B cell (primary cell): ENCODE data around the gene ZMYND15. TPM values are rescaled to one million over a fixed set of nuclear protein-coding genes. Genes with fewer than 3 reads are reported as not detected.

Source experiments
- ATAC-seq: fragments of 200-7000 bp; cut with Tn5 transposase; one replicate; pipeline ENCODE4 v1.10.0; 2021; ENCODE audit warnings: low read depth, mild to moderate bottlenecking, moderate number of reproducible peaks, moderate library complexity
- CTCF ChIA-PET: fragments of 350-600 bp; sonication (Branson Sonifier 250); formaldehyde crosslinking; loops from one replicate; lab custom pipeline; 2021; ENCODE audit warnings: antibody characterized with exemption, inconsistent platforms; lab: Charles Lee
- POLR2A ChIA-PET: fragments of 350-600 bp; sonication (Branson Sonifier 250); formaldehyde crosslinking; loops from one replicate; lab custom pipeline; 2021; ENCODE audit warnings: antibody characterized with exemption; lab: Charles Lee
- DNase-seq: peaks from one replicate; pipeline ENCODE4 v3.0.0; 2013
- H2AFZ ChIP-seq: 2 replicates; pipeline ENCODE4 v1.6.1; 2012; ENCODE audit warnings: mild to moderate bottlenecking, low read depth, low read length; ENCODE audit not compliant: insufficient read depth, poor library complexity, severe bottlenecking
- H3K27ac ChIP-seq, 2 donors: 1 replicate in 1 of 2; 2 replicates in 1 of 2; pipeline ENCODE4 v1.5.1; 2012 to 2013; ENCODE audit warnings: low read length in 2 of 2, mild to moderate bottlenecking in 2 of 2, moderate library complexity in 1 of 2
- H3K27me3 ChIP-seq, 4 experiments: fragments of 200-600 bp in 1 of 4; sonication (generic) in 1 of 4; replicated peaks in 1 of 4; 1 replicate in 2 of 4; 2 replicates in 2 of 4; pipeline versions ENCODE4 v1.6.1 to v1.7.0; 2013 to 2016; ENCODE audit warnings: low read length in 3 of 4, mild to moderate bottlenecking in 2 of 4, mixed read lengths in 1 of 4, moderate library complexity in 1 of 4; ENCODE audit not compliant: insufficient read depth in 4 of 4, control insufficient read depth in 3 of 4; ENCODE audit errors: control extremely low read depth in 1 of 4
- H3K36me3 ChIP-seq, 2 experiments: replicated peaks in 1 of 2; 1 replicate in 1 of 2; 2 replicates in 1 of 2; pipeline versions ENCODE4 v1.6.1 to v1.7.1; 2013; ENCODE audit warnings: low read length in 1 of 2; ENCODE audit not compliant: insufficient read depth in 2 of 2, control insufficient read depth in 1 of 2; ENCODE audit errors: control extremely low read depth in 1 of 2, extremely low read depth in 1 of 2
- H3K4me1 ChIP-seq, 2 donors: fragments of 200-600 bp in 1 of 2; sonication (generic) in 1 of 2; 1 replicate in 1 of 2; 2 replicates in 1 of 2; pipeline versions ENCODE4 v1.5.1 to v1.6.1; 2013 to 2017; ENCODE audit warnings: low read length in 2 of 2; ENCODE audit not compliant: control insufficient read depth in 2 of 2, insufficient read depth in 2 of 2
- H3K4me2 ChIP-seq: replicated peaks from 2 replicates; pipeline ENCODE3; 2012; ENCODE audit warnings: mild to moderate bottlenecking, low read depth, low read length; ENCODE audit not compliant: poor library complexity, severe bottlenecking
- H3K4me3 ChIP-seq, 5 experiments: fragments of 200-600 bp in 1 of 5; sonication (generic) in 1 of 5; 1 replicate in 3 of 5; 2 replicates in 2 of 5; pipeline versions ENCODE4 v1.5.1 to v1.7.0; 2011 to 2016; ENCODE audit warnings: low read length in 4 of 5, mild to moderate bottlenecking in 4 of 5, low read depth in 2 of 5, control low read depth in 1 of 5, moderate library complexity in 1 of 5; ENCODE audit not compliant: insufficient read depth in 1 of 5; ENCODE audit errors: control extremely low read depth in 1 of 5, extremely low read depth in 1 of 5
- H3K79me2 ChIP-seq: fragments of 200-600 bp; sonication (generic); one replicate; pipeline ENCODE4 v1.6.0; 2016; ENCODE audit warnings: low read length; ENCODE audit not compliant: control insufficient read depth, insufficient read depth
- H3K9ac ChIP-seq: fragments of 200-600 bp; sonication (generic); 2 replicates; pipeline ENCODE4 v1.6.1; 2017; ENCODE audit warnings: mild to moderate bottlenecking, low read length, moderate library complexity
- H3K9me3 ChIP-seq, 3 donors: one replicate each; pipeline versions ENCODE4 v1.6.1 to v1.7.1; 2013; ENCODE audit warnings: low read length in 2 of 3; ENCODE audit not compliant: control insufficient read depth in 2 of 3, insufficient read depth in 1 of 3; ENCODE audit errors: control extremely low read depth in 1 of 3
- H4K20me1 ChIP-seq: 2 replicates; pipeline ENCODE4 v1.6.0; 2012; ENCODE audit warnings: mild to moderate bottlenecking, low read length; ENCODE audit not compliant: insufficient read depth, control insufficient read depth, poor library complexity, severe bottlenecking
- H3K27ac Mint-ChIP-seq: one replicate; pipeline ENCODE4 v1.8.0; 2021; ENCODE audit warnings: mixed read lengths
- H3K27me3 Mint-ChIP-seq: one replicate; pipeline ENCODE4 v1.8.0; 2021; ENCODE audit warnings: mixed read lengths
- H3K4me1 Mint-ChIP-seq: one replicate; pipeline ENCODE4 v1.8.0; 2021; ENCODE audit warnings: mixed read lengths
- H3K4me3 Mint-ChIP-seq: one replicate; pipeline ENCODE4 v1.8.0; 2021; ENCODE audit warnings: mixed read lengths
- H3K9me3 Mint-ChIP-seq: one replicate; pipeline ENCODE4 v1.8.0; 2022; ENCODE audit warnings: mixed read lengths; ENCODE audit not compliant: insufficient read depth
- CTCF ChIP-seq: fragments of 200-600 bp; IDR thresholded peaks from one replicate; pipeline ENCODE4 v1.8.0; 2022; ENCODE audit warnings: antibody characterized with exemption, mild to moderate bottlenecking
- EZH2 ChIP-seq: IDR thresholded peaks from 2 replicates; pipeline ENCODE4 v1.6.1; 2012; ENCODE audit warnings: borderline replicate concordance, low read depth, mild to moderate bottlenecking, moderate library complexity, low read length; ENCODE audit not compliant: insufficient read depth, poor library complexity, severe bottlenecking
- WGBS: methylation state at CpG from one replicate; pipeline ENCODE4 v1.1.5; 2013; ENCODE audit warnings: missing lambda C conversion rate; ENCODE audit not compliant: insufficient coverage; 5-methylcytosine and 5-hydroxymethylcytosine counted together
- intact Hi-C: fragments of 100-400 bp; cut with micrococcal nuclease; formaldehyde crosslinking; loops from one replicate; pipeline ENCODE4 v1.10.0; 2022
- polyA plus RNA-seq: library from polyadenylated mRNA; depleted of rRNA; stranded (reverse); fragments of >200 nt; gene quantifications from 2 replicates; pipeline ENCODE4 v1.2.3, GENCODE V29; 2012
- total RNA-seq, 2 donors: library from RNA; stranded (reverse); fragments of 120-200 nt in 1 of 2; gene quantifications; 1 replicate in 1 of 2; 2 replicates in 1 of 2; pipeline versions ENCODE4 v1.2.3 to v1.2.4, GENCODE V29; 2013 to 2022

The ZMYND15 gene
- total and polyA plus RNA-seq, 2 donors (not counting 1 experiment from before 2014, with no cell fraction given) = 0.72 to 2.5 TPM

GRCh38 chr17:4715063-4715744 lies 24.4 kb upstream of the ZMYND15 start:
- intact Hi-C loops = no loop called here
- H3K4me1 Mint-ChIP-seq = peaks cover 40% of the 10 kb centered on the region
- H3K4me2 ChIP-seq = peak overlapping the region; percentile 72
- TF ChIP-seq CTCF = no peak
- TF ChIP-seq EZH2 = no peak
- DNase-seq = peak; percentile 47
- H3K9me3 ChIP-seq = no peaks in the 10 kb centered on the region
- H2AFZ ChIP-seq = peak overlapping the region; percentile 57
- peaks cover 3 to 39% of the 10 kb centered on the region in 2 experiments for H3K36me3 ChIP-seq
- peaks cover 31% of the 10 kb centered on the region for H3K79me2 ChIP-seq
- H3K9me3 Mint-ChIP-seq = no peaks in the 10 kb centered on the region
- ChIA-PET CTCF (no interaction called here), POLR2A (interaction anchor here (0.8 kb wide), 1 partner anchor 184 kb away, joined by 4 read pairs; the partner anchor contains the start of gene C17orf107)
- H3K27me3 ChIP-seq = no peaks in the 10 kb centered on the region
- no peaks in the 10 kb centered on the region for H4K20me1 ChIP-seq
- H3K4me1 ChIP-seq = peaks cover 32 to 40% of the 10 kb centered on the region in 2 donors
- H3K4me3 Mint-ChIP-seq = peak overlapping the region; percentile 61
- H3K27ac ChIP-seq = peak overlapping the region; percentile 35 to 69
- peak overlapping the region; percentile 34 for H3K9ac ChIP-seq
- no peaks in the 10 kb centered on the region for H3K27me3 Mint-ChIP-seq
- peak overlapping the region in 2 of 5 experiments; percentile 38 to 41 for H3K4me3 ChIP-seq
- no peak for ATAC-seq
- peak overlapping the region; percentile 83 for H3K27ac Mint-ChIP-seq
- 18% methylated on average over 8 of the region's 11 CpGs for WGBS

DNA sequence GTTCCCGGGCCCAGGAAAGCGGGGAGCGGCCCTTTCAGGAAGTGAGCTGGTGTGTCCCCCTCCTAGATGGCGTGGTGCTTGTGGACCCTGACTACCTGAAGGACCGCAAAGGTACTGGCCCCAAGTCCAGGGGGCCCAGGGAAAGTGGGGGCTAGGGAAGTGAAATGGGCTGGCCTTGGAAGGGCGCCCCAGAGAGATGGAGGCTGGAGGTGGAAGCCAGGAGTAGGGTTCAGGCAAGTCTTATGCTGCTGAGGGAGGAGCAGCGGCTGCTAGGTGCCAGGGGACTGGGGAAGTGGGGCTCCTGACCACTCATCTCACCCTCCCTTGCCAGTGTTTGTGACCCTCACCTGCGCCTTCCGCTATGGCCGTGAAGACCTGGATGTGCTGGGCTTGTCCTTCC lies 23.6 kb upstream of the ZMYND15 start:
- Histone ChIP-seq H3K9ac (no peak overlapping the region), H3K4me1 (peaks cover 31 to 36% of the 10 kb centered on the region in 2 donors), H3K36me3 (peaks cover 3 to 46% of the 10 kb centered on the region in 2 experiments), H3K4me2 (no peak overlapping the region), H3K27me3 (no peaks in the 10 kb centered on the region), H3K9me3 (no peaks in the 10 kb centered on the region), H3K27ac (no peak overlapping the region), H3K4me3 (no peak overlapping the region), H4K20me1 (no peaks in the 10 kb centered on the region), H3K79me2 (peaks cover 26% of the 10 kb centered on the region), H2AFZ (no peak overlapping the region)
- DNase-seq (no peak), ATAC-seq (no peak)
- TF ChIP-seq CTCF (no peak), EZH2 (no peak)
- POLR2A ChIA-PET = interaction anchor here (0.8 kb wide), 1 partner anchor 184 kb away, joined by 4 read pairs; the partner anchor contains the start of gene C17orf107
- 94% methylated on average over 9 of the region's 10 CpGs for WGBS
- CTCF ChIA-PET = no interaction called here
- H3K4me3 Mint-ChIP-seq = no peak overlapping the region
- H3K9me3 Mint-ChIP-seq = no peaks in the 10 kb centered on the region
- intact Hi-C loops = no loop called here
- H3K27me3 Mint-ChIP-seq = no peaks in the 10 kb centered on the region
- H3K4me1 Mint-ChIP-seq = peaks cover 37% of the 10 kb centered on the region
- no peak overlapping the region for H3K27ac Mint-ChIP-seq
